ENCODE data around the gene KRTAP12-1.
"Not testable (repeated sequence)": the region's sequence is repeated elsewhere in the genome, so short reads cannot be mapped to it uniquely, and the experiment has no call there.

KRTAP12-1 gene

GRCh38 chr21:44664691-44665090 lies 17.3 kb downstream of the KRTAP12-1 start:
- DNase-seq = no peak

- not testable (repeated sequence) for DNase-seq
Measured at GRCh38 chr21:44661567-44661966, 20.4 kb downstream of the KRTAP12-1 start.

GRCh38 chr21:44658913-44659595 lies 22.9 kb downstream of the KRTAP12-1 start:
- no peak for DNase-seq

GRCh38 chr21:44658541-44658910 lies 23.4 kb downstream of the KRTAP12-1 start:
- DNase-seq = no peak

GRCh38 chr21:44657635-44658540 lies 24.1 kb downstream of the KRTAP12-1 start, which contains the start of gene KRTAP12-3:
Gene KRTAP12-3 (plus strand): TSS chr21:44657932. CDS start chr21:44657980, 48 bp downstream.
- DNase-seq = no peak

GRCh38 chr21:44656868-44657267 lies 25.1 kb downstream of the KRTAP12-1 start:
- DNase-seq = no peak

GRCh38 chr21:44654576-44655175 lies 27.3 kb downstream of the KRTAP12-1 start, which contains the start of gene KRTAP12-4:
Gene KRTAP12-4 (minus strand): TSS chr21:44654659. CDS start chr21:44654614, 45 bp downstream.
- DNase-seq = no peak

GRCh38 chr21:44653656-44654575 lies 28.0 kb downstream of the KRTAP12-1 start:
- DNase-seq = no peak

GRCh38 chr21:44653123-44653522 lies 28.8 kb downstream of the KRTAP12-1 start:
- DNase-seq = no peak

- DNase-seq = no peak
Measured at GRCh38 chr21:44650973-44651675, 30.8 kb downstream of the KRTAP12-1 start.

GRCh38 chr21:44650265-44650972 lies 31.5 kb downstream of the KRTAP12-1 start:
- no peak for DNase-seq

GRCh38 chr21:44649521-44650100 lies 32.4 kb downstream of the KRTAP12-1 start:
- DNase-seq = no peak

GRCh38 chr21:44648557-44649311 lies 33.2 kb downstream of the KRTAP12-1 start:
- DNase-seq = no peak

- no peak for DNase-seq
Measured at GRCh38 chr21:44647222-44647552, 34.8 kb downstream of the KRTAP12-1 start.

- DNase-seq = not testable (repeated sequence)
Measured at GRCh38 chr21:44646366-44647221, 35.4 kb downstream of the KRTAP12-1 start, which contains the start of gene KRTAP10-11. Gene KRTAP10-11 (plus strand): TSS chr21:44646414. CDS start chr21:44646459, 45 bp downstream.

- DNase-seq = no peak
Measured at GRCh38 chr21:44644878-44645277, 37.1 kb downstream of the KRTAP12-1 start.

- DNase-seq = no peak
Measured at GRCh38 chr21:44643741-44644310, 38.1 kb downstream of the KRTAP12-1 start.

GRCh38 chr21:44640761-44641160 lies 41.2 kb downstream of the KRTAP12-1 start:
- no peak for DNase-seq

GRCh38 chr21:44639331-44639655 lies 42.7 kb downstream of the KRTAP12-1 start:
- DNase-seq = no peak
